Measurements from ENCODE around the gene ENKUR. TPM values are rescaled to one million over a fixed set of nuclear protein-coding genes. Genes with fewer than 3 reads are reported as not detected.

The ENKUR gene
- total and polyA plus RNA-seq, 2 experiments from 2014 or later, result 1.6 to 3.1 TPM

- Histone ChIP-seq H3K4me3 (no peak overlapping the region), H3K79me2 (no peaks in the 10 kb centered on the region), H3K36me3 (replicated peaks; ENCODE audit: insufficient read depth, low read depth) (no peaks in the 10 kb centered on the region), H3K9me3 (ENCODE audit: low read depth) (no peaks in the 10 kb centered on the region), H3K27me3 (no peaks in the 10 kb centered on the region), H2AFZ (no peak overlapping the region), H4K20me1 (ENCODE audit: insufficient read depth, poor library complexity, severe bottlenecking) (no peaks in the 10 kb centered on the region), H3K4me2 (no peak overlapping the region), H3K27ac (no peak overlapping the region), H3K4me1 (ENCODE audit: insufficient read depth) (peaks cover 19% of the 10 kb centered on the region), H3K9me2 (replicated peaks; ENCODE audit: insufficient read depth) (no peaks in the 10 kb centered on the region)
- 98% methylated on average over 3 of the region's 3 CpGs for WGBS (ENCODE audit: low lambda C conversion rate, missing lambda C conversion rate)
- no peak for DNase-seq (ENCODE audit: low spot score)
- TF ChIP-seq CTCF (IDR thresholded peaks at IDR 0.05; ENCODE audit: poor library complexity), result no peak
- TF ChIP-seq EZH2phosphoT487 (IDR thresholded peaks at IDR 0.05; ENCODE audit: low read depth, severe bottlenecking, unreplicated experiment), result no peak
- TF ChIP-seq EZH2 (IDR thresholded peaks at IDR 0.05; ENCODE audit: borderline replicate concordance), result no peak
These were observed 50.9 kb downstream of the ENKUR start for GRCh38 chr10:24965051-24965450.

- Histone ChIP-seq H3K4me1 (ENCODE audit: insufficient read depth) (peaks cover 22% of the 10 kb centered on the region), H3K36me3 (replicated peaks; ENCODE audit: insufficient read depth, low read depth) (no peaks in the 10 kb centered on the region), H2AFZ (no peak overlapping the region), H3K27me3 (no peaks in the 10 kb centered on the region), H3K9me3 (ENCODE audit: low read depth) (no peaks in the 10 kb centered on the region), H3K4me2 (no peak overlapping the region), H3K27ac (peak overlapping the region; percentile 71), H3K79me2 (no peaks in the 10 kb centered on the region), H3K4me3 (no peak overlapping the region), H3K9me2 (replicated peaks; ENCODE audit: insufficient read depth) (no peaks in the 10 kb centered on the region), H4K20me1 (ENCODE audit: insufficient read depth, poor library complexity, severe bottlenecking) (no peaks in the 10 kb centered on the region)
- no peak for TF ChIP-seq EZH2phosphoT487 (IDR thresholded peaks at IDR 0.05; ENCODE audit: low read depth, severe bottlenecking, unreplicated experiment)
- no peak for TF ChIP-seq EZH2 (IDR thresholded peaks at IDR 0.05; ENCODE audit: borderline replicate concordance)
- TF ChIP-seq CTCF (IDR thresholded peaks at IDR 0.05; ENCODE audit: poor library complexity), result no peak
- whole genome bisulfite sequencing (ENCODE audit: low lambda C conversion rate, missing lambda C conversion rate), result 67% methylated on average over 5 of the region's 5 CpGs
- no peak for DNase-seq (ENCODE audit: low spot score)
These were observed 52.4 kb downstream of the ENKUR start for GRCh38 chr10:24963521-24964041.

GRCh38 chr10:24962995-24963394 lies 53.0 kb downstream of the ENKUR start:
- H4K20me1 ChIP-seq (ENCODE audit: insufficient read depth, poor library complexity, severe bottlenecking), result no peaks in the 10 kb centered on the region
- H2AFZ ChIP-seq, result no peak overlapping the region
- H3K4me2 ChIP-seq, result peak overlapping the region; percentile 7
- TF ChIP-seq EZH2phosphoT487 (IDR thresholded peaks at IDR 0.05; ENCODE audit: low read depth, severe bottlenecking, unreplicated experiment) (no peak), CTCF (IDR thresholded peaks at IDR 0.05; ENCODE audit: poor library complexity) (no peak), EZH2 (IDR thresholded peaks at IDR 0.05; ENCODE audit: borderline replicate concordance) (no peak)
- peaks cover 25% of the 10 kb centered on the region for H3K4me1 ChIP-seq (ENCODE audit: insufficient read depth)
- H3K79me2 ChIP-seq, result no peaks in the 10 kb centered on the region
- 60% methylated on average over 3 of the region's 3 CpGs for WGBS (ENCODE audit: low lambda C conversion rate, missing lambda C conversion rate)
- no peaks in the 10 kb centered on the region for H3K9me3 ChIP-seq (ENCODE audit: low read depth)
- H3K27ac ChIP-seq, result peak overlapping the region; percentile 71
- H3K36me3 ChIP-seq (replicated peaks; ENCODE audit: insufficient read depth, low read depth), result no peaks in the 10 kb centered on the region
- H3K9me2 ChIP-seq (replicated peaks; ENCODE audit: insufficient read depth), result no peaks in the 10 kb centered on the region
- H3K27me3 ChIP-seq, result no peaks in the 10 kb centered on the region
- no peak overlapping the region for H3K4me3 ChIP-seq
- peak; percentile 71 for DNase-seq (ENCODE audit: low spot score)

Data from hepatocyte (in vitro differentiated cells).